ENCODE data around the gene BRAT1. TPM values are rescaled to one million over a fixed set of nuclear protein-coding genes. Genes with fewer than 3 reads are reported as not detected.

The BRAT1 gene
- total RNA-seq, 1 experiment from 2014 or later = 86.4 TPM

DNA sequence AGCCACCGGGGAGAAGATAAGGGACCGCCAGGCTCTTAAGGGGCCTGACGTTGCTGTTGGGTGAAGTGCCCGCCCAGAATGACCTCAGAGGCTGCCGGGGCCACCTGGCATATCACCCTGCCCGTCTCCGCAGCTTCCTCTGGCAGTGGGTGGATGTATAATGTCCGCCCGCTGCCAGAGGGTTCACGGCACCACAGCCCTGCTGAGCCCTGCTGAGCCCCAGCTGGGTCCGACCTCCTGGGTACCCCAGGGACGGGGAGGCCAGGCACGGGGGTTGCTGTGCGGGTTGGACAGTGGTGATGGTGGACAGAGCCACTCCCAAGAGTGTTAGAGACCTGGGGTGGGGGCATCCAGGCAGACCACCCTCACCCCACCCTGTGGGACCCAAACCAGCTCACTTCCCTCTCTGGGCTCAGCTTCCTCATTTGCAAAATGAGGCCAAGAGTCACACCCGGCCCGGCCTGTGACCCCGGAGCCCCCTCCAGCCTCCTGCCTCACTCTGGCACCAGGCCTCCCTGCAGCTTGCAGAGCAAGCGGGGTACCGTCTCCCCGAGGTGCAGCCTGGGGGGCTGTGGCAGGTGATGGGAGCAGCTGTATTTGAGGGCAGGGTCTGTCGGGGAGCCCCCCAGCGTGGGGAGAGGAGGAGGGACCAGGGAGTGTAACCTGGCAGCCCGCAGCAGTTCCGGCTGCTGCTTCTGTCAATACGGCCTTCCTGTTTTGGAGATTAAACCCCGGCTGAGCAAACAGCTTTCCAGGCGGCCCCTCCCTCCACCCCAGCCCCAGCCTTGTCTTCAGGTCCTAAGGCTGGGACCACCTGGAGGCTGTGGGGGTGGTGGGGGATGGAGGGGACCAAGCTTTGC lies 44.2 kb downstream of the BRAT1 start:
- DNase-seq = peak; percentile 84
- Histone ChIP-seq H3K36me3 (replicated peaks; ENCODE audit: control insufficient read depth, insufficient read depth, low read length) (no peaks in the 10 kb centered on the region), H3K27me3 (ENCODE audit: control insufficient read depth, insufficient read depth, low read length) (no peaks in the 10 kb centered on the region), H3K4me3 (ENCODE audit: insufficient read depth, low read depth, low read length) (no peak overlapping the region)

DNA sequence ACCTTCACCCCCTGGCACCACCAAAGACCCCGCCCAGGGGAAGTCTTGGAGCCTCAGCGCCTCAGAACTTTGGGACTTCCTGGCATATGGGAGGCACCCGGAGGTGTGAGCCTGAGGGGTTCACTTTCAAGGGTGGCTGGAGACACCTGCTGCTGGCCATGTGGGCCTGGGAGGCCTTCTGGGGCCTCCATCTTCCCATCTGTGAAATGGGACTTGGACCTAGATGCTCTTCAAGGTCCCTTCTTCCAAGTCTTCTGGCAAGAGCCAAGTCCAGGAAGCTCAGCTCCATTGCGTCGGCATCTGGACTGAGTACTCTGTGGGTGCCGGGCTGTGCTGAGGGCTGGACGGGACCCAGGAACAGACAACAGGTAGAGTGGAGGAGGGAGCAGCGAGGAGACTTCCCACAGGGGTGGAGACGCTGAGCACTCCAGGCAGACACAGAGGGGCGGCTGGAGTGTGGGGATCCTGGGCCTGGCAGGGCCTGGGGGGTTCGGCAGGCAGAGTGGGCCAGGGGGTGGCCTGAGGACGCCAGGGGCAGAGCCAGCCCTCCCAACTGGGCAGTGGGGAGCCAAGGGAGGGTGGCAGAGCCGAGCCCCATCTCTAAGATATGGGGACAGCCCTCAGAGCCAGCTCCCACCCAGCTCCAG lies 45.1 kb downstream of the BRAT1 start:
- no peaks in the 10 kb centered on the region for H3K36me3 ChIP-seq (replicated peaks; ENCODE audit: control insufficient read depth, insufficient read depth, low read length)
- no peak for DNase-seq
- no peaks in the 10 kb centered on the region for H3K27me3 ChIP-seq (ENCODE audit: control insufficient read depth, insufficient read depth, low read length)
- H3K4me3 ChIP-seq (ENCODE audit: insufficient read depth, low read depth, low read length) = no peak overlapping the region

DNA sequence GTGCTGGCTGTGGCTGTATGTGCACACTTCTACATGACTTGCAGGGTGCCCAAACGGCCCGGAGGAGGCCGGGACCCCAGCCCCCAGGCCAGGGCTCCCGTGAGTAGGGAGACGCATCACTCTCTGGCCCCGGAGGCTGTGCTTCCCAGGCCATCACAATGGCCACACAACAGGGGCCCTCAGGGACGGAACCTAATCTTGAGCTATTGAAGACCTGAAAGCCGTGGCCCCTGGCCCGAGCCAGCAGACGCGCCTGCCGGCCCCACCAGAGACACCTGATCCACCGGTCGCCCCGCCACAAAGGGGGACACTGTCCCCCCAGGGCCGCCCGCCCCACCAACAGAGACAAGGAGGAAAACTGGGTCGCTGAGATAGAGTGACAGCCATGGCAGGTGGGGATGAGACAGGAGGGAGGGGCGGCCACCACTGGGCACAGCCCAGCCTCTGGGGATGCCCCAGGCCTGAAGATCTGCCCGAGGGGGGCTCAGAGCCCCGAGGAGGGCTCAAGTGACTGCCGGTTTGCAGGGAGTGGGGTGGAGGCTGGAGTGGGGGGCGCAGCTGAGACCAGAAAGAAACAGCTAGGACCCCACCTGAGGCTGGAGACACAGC lies 45.9 kb downstream of the BRAT1 start:
- H3K36me3 ChIP-seq (replicated peaks; ENCODE audit: control insufficient read depth, insufficient read depth, low read length) = no peaks in the 10 kb centered on the region
- H3K4me3 ChIP-seq (ENCODE audit: insufficient read depth, low read depth, low read length) = no peak overlapping the region
- DNase-seq = peak; percentile 83
- no peaks in the 10 kb centered on the region for H3K27me3 ChIP-seq (ENCODE audit: control insufficient read depth, insufficient read depth, low read length)

DNA sequence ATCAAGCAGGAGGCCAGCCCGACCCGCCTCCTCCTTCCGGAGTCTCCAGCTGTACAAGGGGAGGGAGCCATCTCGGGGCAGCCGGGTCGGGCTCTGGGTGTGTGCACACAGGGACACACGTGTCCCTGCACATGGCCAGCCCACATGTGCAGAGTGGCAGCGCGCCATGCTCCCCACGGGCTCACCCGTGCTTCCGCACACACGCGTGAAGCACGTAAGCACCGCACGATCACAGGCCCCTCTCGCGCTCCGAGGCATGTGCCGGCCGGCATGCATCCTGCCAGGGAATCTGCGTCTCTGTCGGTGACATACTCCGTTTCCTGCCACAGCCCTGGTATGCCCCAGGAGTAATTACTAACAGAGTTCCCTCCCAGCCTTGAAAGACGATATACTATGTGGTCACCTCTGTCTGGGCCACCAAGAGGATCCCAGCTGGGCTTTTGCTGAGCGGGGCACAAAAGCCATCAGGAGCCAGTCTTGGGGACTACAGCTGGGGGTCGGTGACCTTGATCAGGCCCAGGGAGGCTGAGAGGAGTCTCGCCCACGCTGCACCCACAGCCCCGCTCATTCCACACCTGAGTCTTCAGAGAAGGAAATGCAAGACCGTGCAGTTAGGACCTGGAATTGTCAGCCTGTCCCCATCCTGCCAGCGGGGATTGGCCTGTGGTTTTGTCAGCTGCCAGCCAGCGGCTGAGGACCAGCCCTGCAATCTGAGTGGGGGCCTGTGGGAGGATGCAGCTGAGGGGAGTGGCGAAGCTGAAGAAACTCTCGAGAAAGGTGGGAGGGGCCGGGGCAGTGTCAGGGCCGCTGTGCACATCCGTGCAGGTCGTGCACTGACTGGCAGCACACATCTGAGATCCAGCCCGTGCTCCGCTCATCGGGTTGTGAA lies 46.8 kb downstream of the BRAT1 start:
- H3K27me3 ChIP-seq (ENCODE audit: control insufficient read depth, insufficient read depth, low read length) = no peaks in the 10 kb centered on the region
- H3K36me3 ChIP-seq (replicated peaks; ENCODE audit: control insufficient read depth, insufficient read depth, low read length) = no peaks in the 10 kb centered on the region
- DNase-seq = no peak
- H3K4me3 ChIP-seq (ENCODE audit: insufficient read depth, low read depth, low read length) = no peak overlapping the region

DNA sequence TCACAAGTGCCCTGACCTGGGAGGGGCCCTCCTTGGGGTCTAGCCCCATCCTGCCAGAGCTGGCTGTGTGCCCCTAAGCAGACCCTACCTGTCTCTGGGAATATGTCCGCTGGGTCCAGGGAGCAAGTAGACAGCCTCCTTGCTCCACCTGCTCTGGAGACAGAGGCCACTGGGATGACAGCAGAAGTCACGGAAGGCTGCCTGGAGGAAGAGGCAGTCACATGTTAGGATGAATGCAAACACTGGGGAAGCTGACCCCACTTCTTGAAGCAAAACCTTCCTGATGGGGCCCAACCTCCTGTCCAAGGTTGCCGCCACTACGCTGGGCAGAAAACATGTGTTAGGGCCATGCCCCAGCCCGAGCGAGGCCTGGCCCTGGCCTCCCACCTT lies 47.4 kb downstream of the BRAT1 start:
- Histone ChIP-seq H3K36me3 (replicated peaks; ENCODE audit: control insufficient read depth, insufficient read depth, low read length) (no peaks in the 10 kb centered on the region), H3K4me3 (ENCODE audit: insufficient read depth, low read depth, low read length) (no peak overlapping the region), H3K27me3 (ENCODE audit: control insufficient read depth, insufficient read depth, low read length) (no peaks in the 10 kb centered on the region)
- DNase-seq = no peak

DNA sequence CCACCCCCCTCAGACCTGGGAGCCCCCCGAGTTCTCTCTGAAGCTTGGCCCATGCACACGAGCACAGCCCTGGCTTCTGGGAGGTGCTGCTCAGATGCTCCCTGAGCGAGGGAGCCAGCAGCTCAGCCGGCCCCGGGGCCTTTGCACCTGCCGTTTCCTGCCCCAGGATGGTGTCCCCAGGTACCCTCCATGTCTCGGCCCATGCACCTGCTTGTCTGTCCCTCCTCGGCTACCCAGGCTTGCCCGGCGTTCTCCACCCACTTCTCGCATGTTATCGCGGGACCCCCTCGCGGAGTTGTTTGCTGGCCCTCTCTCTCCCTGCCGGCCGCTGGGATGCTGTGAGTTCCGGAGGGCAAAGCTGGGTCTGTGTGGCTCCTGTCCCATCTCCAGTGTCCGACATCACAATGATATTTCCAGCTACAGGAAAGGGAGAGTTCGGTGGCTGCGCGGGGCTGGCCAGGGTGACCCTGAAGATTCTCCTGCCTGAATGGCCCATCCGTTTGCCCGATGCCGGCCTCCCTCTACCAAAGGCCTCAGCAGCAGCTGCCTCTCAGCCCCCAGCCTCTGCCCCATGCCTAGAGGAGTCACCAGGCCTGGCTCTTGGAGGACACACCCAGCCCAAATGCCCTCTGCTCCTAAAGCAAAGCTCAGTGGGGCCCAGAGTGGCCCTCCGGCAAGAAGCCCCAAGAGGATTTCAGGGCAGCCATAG lies 48.0 kb downstream of the BRAT1 start:
- Histone ChIP-seq H3K27me3 (ENCODE audit: control insufficient read depth, insufficient read depth, low read length) (no peaks in the 10 kb centered on the region), H3K4me3 (ENCODE audit: insufficient read depth, low read depth, low read length) (no peak overlapping the region), H3K36me3 (replicated peaks; ENCODE audit: control insufficient read depth, insufficient read depth, low read length) (no peaks in the 10 kb centered on the region)
- DNase-seq = no peak

DNA sequence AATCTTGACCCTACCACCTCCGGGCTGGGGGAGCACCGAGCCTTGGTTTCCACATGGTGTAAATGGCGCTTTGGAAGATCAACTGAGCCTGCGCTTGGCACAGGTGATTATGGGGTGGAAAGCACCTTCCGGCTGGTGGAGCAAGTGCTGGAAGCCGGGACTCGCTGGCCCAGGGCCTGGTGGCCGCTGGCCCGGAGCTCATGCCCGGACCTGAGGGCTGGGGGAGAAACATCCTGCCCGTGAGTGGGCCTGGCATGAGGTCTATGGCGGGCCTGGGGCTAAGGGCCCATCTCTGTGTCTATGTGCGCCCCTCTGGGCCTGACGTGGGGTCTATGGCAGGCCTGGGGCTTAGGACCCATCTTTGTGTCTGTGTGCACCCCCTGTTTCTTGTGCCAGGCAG lies 49.9 kb downstream of the BRAT1 start:
- no peaks in the 10 kb centered on the region for H3K27me3 ChIP-seq (ENCODE audit: control insufficient read depth, insufficient read depth, low read length)
- no peaks in the 10 kb centered on the region for H3K36me3 ChIP-seq (replicated peaks; ENCODE audit: control insufficient read depth, insufficient read depth, low read length)
- DNase-seq = no peak
- no peak overlapping the region for H3K4me3 ChIP-seq (ENCODE audit: insufficient read depth, low read depth, low read length)

DNA sequence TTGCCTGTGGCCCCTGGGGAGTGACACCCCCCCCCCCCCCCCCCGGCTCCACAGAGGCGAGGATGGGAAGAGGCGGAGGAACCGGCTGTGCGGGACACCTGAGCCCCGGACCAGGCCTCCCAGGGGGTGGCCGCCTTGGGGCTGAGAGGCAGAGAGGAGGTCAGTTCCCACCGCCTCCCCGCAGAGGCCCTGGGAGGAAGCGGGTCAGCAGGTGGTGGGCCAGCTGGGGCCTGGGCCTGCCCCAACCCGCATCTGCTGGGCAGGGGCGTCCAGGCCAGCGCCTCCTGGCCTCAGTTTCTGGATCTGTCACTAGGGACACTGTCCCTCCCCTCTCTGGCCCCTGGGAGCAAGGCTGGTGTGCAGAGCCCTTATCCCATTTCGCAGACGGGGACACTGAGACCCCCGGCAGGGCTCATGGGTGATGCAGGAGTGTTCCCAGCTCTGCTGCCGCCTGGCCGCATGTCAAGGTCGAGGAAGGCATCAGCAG lies 50.4 kb downstream of the BRAT1 start:
- H3K4me3 ChIP-seq (ENCODE audit: insufficient read depth, low read depth, low read length) = no peak overlapping the region
- DNase-seq = peak; percentile 83

DNA sequence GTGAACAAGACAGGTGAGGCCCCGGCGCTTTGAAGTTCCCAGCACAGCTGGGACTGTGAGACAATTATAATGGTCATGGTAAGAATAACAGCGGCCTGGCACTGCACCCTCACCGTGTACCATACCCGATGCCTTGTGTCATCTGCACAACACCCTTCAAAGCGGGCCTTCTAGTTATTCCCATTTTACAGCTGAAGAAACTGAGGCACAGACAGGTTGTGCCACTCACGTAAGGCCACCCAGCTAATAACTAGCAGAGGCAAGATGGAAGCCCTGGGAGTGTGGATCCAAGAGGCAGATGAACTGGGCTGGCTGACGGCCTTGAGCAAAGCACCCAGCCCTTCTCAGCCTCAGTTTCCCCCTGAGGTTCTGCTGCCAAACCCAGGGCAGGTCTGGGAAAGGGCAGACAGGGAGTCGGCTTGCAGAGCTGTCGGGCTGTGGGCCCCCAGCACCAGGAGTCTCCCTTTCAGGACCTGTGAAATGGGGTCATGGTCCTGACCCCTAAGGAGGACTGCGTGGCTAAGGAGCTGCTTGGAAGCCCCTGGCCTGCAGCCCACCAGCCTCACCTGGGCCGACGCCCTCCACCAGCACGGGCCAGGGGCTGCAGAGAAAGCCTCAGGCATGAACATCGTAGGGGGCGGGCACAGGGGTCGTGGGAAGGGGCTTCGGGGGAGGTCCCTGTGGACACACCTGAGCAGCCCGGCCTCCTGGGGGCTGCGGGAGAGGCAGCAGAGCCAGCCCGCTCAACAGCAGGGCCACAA lies 51.0 kb downstream of the BRAT1 start:
- Histone ChIP-seq H3K27me3 (ENCODE audit: control insufficient read depth, insufficient read depth, low read length) (no peaks in the 10 kb centered on the region), H3K36me3 (replicated peaks; ENCODE audit: control insufficient read depth, insufficient read depth, low read length) (no peaks in the 10 kb centered on the region), H3K4me3 (ENCODE audit: insufficient read depth, low read depth, low read length) (no peak overlapping the region)
- DNase-seq = no peak

More for the DNA sequence above, 50.4 kb downstream of the BRAT1 start:
- H3K27me3 ChIP-seq (ENCODE audit: control insufficient read depth, insufficient read depth, low read length) = no peaks in the 10 kb centered on the region
- H3K36me3 ChIP-seq (replicated peaks; ENCODE audit: control insufficient read depth, insufficient read depth, low read length) = no peaks in the 10 kb centered on the region

DNA sequence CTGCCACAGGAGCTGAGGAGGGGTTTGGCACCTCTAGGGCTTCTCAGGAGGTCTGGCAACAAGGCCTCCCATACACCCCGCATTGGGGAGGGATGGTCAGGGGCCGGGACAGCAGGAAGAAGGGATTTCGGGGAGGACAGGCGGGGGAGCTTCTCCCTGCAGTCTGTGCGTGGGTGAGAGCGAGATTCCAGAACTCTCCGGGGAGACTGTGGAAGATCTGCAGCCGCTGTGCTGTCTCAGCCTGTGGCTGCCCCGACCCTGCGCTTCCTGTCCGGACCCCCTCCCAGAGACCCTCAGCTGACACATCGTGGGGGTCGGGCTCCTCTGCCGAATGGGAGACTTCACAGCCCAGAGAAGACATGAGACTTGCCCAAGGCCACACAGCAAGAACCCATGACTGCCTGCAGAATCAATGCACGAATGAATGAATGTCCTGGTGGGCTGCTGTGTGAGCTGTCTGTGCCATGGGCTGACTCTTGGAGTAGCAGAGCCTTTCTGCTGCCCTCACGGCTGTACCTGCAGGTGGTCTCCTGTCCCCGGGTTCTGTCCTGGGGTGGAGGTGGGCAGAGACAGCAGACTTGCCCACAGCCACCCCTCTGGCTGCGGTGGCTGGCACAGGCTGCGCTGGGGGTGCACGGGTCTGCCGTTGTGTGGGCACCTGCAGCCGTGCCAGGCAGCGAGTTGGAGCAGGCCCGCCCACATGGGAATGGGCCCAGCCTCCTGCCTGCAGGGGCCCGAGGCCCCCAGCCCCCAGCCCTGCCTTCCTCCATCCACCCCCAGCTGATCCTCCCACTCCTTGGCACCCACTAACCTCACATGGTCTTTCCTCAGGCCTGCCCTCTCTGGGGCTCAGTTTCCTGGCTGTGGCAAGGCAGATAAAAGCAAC lies 52.0 kb downstream of the BRAT1 start:
- DNase-seq = no peak
- no peaks in the 10 kb centered on the region for H3K36me3 ChIP-seq (replicated peaks; ENCODE audit: control insufficient read depth, insufficient read depth, low read length)
- no peaks in the 10 kb centered on the region for H3K27me3 ChIP-seq (ENCODE audit: control insufficient read depth, insufficient read depth, low read length)
- H3K4me3 ChIP-seq (ENCODE audit: insufficient read depth, low read depth, low read length) = no peak overlapping the region

DNA sequence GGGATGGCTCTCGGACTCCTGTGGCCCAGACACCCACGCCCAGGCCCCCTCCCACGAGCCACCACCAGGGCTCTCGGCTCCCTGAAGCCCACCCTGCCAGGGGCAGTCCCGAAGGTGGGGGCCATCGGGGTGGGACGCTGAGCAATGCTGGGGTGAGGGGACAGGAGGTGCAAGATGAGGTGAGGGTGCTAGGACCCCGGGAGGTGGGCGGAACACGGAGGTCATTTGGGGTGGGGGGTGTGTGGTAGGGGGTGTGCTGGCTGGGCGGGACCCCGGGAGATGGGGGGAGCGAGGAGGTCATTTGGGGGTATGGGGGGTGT lies 52.7 kb downstream of the BRAT1 start:
- Histone ChIP-seq H3K4me3 (ENCODE audit: insufficient read depth, low read depth, low read length) (no peak overlapping the region), H3K36me3 (replicated peaks; ENCODE audit: control insufficient read depth, insufficient read depth, low read length) (no peaks in the 10 kb centered on the region), H3K27me3 (ENCODE audit: control insufficient read depth, insufficient read depth, low read length) (no peaks in the 10 kb centered on the region)
- no peak for DNase-seq

DNA sequence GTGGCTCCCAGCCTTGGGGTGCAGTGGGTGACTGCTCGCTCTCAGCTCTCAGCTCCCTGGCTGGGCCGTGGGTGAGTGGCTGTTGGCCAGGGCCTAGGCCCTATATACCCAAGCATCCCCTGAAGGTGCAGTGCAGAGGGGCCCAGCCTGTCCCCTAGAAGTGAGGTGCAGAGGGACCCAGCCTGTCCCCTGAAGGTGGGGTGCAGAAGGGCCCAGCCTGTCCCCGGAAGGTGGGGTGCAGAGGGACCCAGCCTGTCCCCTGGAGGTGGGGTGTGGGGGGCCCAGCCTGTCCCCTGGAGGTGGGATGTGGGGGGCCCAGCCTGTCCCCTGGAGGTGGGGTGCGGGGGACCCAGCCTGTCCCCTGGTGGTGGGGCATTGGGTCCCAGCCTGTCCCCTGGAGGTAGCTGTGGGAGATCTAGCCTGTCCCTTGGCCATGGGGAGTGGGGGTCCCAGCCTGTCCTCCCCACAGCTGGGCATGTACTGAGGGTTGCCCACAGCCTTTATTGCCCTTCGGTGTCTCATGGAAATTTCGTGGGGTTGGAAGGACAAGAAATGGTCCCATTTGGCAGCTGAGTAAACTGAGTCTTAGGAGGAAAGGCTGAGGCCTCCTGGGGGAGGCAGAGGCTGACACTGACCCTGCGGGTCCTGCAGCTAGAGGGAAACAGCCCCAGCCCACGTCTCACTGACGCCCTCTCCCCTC lies 53.2 kb downstream of the BRAT1 start:
- no peak for DNase-seq
- Histone ChIP-seq H3K27me3 (ENCODE audit: control insufficient read depth, insufficient read depth, low read length) (no peaks in the 10 kb centered on the region), H3K36me3 (replicated peaks; ENCODE audit: control insufficient read depth, insufficient read depth, low read length) (no peaks in the 10 kb centered on the region), H3K4me3 (ENCODE audit: insufficient read depth, low read depth, low read length) (no peak overlapping the region)
